GM19468 (cell line): ENCODE results near the gene KIF22.
"Not testable (repeated sequence)": the region's sequence is repeated elsewhere in the genome, so short reads cannot be mapped to it uniquely, and the experiment has no call there.

Experiments
- ATAC-seq: cut with Tn5 transposase; IDR thresholded peaks from one replicate; pipeline ENCODE4 v1.9.1; 2021; ENCODE audit warnings: mild to moderate bottlenecking, moderate library complexity, moderate number of reproducible peaks; ENCODE audit not compliant: unreplicated experiment; ENCODE audit errors: extremely low read depth

Gene KIF22

GRCh38 chr16:29793153-29793552 is 2.6 kb downstream of the KIF22 start:
- ATAC-seq: not testable (repeated sequence)

- no peak for ATAC-seq
Measured at GRCh38 chr16:29794231-29794710, 3.7 kb downstream of the KIF22 start.

DNA sequence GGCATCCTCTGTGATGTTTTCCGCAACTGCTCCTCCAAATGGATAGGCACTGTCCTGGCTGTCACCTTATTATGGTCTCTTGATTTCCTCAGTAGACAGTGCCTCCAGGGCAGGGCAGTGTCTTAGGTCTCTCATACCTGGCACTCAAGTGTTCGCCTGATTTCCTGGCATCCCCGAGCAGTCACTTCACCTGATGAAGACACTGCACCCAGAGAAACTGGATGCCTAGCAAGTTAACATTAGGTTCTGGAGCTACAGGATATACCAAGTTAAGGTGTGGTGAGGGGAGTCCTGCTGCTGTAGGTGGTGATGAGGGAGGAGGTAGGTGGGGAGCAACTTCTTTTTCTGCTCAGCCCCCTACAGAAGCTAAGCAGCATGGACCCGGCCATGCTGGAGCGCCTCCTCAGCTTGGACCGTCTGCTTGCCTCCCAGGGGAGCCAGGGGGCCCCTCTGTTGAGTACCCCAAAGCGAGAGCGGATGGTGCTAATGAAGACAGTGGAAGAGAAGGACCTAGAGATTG is 11.9 kb downstream of the KIF22 start:
- no peak for ATAC-seq

DNA sequence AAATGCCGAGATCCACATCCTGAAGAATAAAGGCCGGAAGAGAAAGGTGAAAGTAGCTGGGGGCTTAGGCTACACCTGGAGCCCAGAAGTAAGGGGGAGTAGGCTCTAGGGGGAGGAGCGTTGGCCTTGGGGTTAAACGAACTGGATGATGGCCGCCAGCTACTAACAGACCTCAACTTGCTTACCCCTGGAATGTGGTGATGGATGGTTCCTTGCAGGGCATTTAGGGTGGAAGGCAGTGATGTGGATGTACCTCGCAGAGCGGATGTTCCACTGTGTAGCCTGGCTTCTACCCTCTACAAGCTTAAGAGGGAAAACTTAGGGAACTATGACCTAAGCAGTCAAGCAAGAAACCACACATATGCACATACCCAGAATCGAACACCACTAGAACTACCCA is 13.5 kb downstream of the KIF22 start:
- no peak for ATAC-seq

DNA sequence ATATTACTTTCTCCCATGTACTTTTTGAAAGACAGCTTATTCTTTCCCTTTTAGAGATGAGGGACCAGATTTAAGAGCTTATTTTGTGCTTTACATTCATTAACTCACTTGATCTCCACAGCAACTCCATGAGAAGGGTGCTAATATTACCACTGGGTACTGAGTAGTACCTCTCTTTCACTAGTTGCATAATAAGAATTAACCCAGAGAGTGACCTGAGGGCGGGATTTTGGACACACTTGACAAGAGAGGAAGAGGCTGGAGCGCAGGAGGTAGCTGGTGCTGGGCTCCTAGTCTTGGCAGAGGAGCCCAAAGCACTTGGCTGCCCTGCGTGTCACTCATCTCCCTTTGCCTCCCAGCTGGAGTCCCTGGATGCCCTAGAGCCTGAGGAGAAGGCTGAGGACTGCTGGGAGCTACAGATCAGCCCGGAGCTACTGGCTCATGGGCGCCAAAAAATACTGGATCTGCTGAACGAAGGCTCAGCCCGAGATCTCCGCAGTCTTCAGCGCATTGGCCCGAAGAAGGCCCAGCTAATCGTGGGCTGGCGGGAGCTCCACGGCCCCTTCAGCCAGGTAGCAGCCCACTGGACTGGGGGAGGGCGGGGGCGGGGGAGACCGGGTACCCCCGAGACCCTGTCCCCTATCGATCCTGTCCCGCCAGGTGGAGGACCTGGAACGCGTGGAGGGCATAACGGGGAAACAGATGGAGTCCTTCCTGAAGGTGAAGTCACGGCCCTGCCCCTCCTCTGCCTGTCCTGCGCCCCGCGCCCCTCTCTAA is 14.1 kb downstream of the KIF22 start:
- ATAC-seq: no peak

DNA sequence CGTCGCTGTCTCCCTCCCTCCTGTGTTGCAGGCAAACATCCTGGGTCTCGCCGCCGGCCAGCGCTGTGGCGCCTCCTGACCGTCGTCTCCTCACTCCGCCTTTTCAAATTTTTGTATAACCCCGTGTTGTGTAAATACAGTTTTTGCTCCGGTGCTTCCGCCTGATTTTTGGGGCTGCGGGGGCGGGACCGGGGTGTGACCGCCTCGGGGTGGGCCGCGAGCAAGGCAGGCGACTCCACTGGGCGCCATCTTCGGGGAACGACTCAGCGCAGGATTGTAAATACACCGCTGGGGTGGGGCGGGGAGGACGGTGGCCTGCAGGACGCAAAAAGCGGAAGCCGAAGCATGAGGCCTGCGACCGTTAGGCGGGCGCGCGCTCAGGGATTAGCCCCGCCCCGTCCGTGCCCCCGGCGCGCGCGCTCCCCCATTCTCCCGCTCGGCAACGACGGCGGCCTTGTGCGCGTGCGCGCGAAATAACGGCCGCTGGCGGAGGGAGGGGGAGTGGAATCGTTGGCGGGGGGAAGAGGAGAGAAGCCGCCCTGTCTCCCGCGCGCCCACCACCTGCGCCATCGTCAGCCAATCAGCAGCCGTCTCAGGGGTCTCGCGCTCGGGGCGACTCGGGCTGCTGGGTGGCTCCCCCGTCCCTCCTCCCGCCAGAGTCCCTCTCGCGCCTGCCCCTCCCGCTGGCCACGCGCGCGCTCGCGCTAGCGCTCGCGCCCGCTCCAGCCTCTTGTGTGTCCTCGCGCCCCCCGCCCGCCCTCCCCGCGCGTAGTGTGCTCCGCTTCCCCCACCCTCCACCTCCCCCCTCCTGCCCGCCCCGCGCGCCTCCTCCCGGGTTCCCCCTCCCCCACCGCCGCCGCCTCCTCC is 14.9 kb downstream of the KIF22 start:
- ATAC-seq: peak; percentile 33

- ATAC-seq: no peak
Measured at GRCh38 chr16:29806099-29806579, 15.6 kb downstream of the KIF22 start, which contains the start of gene MAZ. Gene MAZ, plus strand, starts transcription at chr16:29806529. Its CDS starts 173 bp downstream, at chr16:29806702.

- ATAC-seq: no peak
Measured at GRCh38 chr16:29806641-29807425, 16.3 kb downstream of the KIF22 start.

DNA sequence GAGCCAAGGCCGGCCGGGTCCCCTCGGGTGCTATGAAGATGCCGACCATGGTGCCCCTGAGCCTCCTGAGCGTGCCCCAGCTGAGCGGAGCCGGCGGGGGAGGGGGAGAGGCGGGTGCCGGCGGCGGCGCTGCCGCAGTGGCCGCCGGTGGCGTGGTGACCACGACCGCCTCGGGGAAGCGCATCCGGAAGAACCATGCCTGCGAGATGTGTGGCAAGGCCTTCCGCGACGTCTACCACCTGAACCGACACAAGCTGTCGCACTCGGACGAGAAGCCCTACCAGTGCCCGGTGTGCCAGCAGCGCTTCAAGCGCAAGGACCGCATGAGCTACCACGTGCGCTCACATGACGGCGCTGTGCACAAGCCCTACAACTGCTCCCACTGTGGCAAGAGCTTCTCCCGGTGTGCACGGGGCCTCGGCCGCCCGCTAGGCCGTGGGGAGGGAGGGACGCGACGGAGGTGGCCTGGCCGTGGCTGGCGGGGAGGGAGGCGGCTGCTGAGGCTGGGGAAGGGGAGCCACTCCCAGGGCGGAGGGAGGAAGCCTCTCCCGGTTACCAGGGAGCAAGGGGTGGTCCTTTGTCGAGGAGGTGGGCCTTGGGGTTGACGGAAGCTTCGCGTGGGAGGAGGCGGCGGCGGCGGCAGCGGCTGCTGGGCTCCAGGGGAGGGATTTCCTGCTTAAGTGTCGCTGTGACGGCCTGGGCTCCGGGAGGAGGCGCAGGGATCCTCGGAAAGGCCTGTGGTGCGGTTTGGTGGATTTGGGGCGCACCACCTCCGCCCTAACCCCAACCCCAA is 17.1 kb downstream of the KIF22 start:
- ATAC-seq: no peak

DNA sequence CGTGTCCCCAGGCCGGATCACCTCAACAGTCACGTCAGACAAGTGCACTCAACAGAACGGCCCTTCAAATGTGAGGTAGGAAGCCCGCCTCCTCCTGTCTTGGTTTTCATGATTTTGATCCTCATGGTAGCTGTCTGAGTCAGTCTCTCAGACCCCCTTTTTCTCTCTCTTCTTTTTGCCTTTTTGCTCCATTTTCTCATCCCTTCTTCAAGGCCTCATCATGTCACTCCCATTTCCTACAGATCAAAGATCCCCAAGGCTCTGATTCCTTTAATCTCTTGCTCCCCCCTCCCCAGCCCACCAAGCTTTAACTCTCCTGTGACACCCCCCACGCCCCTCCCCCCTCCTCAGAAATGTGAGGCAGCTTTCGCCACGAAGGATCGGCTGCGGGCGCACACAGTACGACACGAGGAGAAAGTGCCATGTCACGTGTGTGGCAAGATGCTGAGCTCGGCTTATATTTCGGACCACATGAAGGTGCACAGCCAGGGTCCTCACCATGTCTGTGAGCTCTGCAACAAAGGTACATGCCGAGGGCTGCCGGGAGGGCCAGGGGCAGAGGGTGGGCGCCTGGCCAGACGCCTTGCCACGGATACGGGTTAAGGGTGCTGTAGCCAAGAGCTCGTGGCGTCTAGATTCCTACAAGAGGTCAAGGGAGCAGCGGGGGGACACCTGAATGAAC is 17.8 kb downstream of the KIF22 start:
- no peak for ATAC-seq

- ATAC-seq: no peak
Measured at GRCh38 chr16:29809031-29809747, 18.6 kb downstream of the KIF22 start.

- ATAC-seq: no peak
Measured at GRCh38 chr16:29809850-29810698, 19.5 kb downstream of the KIF22 start.

DNA sequence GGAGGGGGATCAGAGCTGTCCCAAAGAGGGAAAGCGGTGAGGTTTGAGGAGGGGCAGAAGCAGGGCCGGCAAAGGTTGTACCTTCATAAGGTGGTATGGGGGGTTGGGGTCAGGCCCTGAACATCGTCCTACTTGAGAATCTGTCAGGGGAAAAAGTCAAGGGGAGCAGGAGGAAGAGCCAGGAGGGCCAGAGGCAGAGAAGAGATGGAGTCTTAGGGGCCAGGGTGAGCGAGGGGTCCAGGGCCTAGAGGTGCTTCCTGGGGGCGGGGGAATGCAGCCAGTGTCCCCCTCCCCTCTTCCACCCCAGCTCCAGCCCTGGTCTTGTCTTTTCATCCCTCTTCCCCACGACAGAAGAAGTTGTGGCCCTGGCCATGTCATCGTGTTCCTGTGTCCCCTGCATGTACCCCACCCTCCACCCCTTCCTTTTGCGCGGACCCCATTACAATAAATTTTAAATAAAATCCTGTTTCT is 20.2 kb downstream of the KIF22 start:
- no peak for ATAC-seq

GRCh38 chr16:29811170-29811895 is 20.8 kb downstream of the KIF22 start:
- no peak for ATAC-seq

DNA sequence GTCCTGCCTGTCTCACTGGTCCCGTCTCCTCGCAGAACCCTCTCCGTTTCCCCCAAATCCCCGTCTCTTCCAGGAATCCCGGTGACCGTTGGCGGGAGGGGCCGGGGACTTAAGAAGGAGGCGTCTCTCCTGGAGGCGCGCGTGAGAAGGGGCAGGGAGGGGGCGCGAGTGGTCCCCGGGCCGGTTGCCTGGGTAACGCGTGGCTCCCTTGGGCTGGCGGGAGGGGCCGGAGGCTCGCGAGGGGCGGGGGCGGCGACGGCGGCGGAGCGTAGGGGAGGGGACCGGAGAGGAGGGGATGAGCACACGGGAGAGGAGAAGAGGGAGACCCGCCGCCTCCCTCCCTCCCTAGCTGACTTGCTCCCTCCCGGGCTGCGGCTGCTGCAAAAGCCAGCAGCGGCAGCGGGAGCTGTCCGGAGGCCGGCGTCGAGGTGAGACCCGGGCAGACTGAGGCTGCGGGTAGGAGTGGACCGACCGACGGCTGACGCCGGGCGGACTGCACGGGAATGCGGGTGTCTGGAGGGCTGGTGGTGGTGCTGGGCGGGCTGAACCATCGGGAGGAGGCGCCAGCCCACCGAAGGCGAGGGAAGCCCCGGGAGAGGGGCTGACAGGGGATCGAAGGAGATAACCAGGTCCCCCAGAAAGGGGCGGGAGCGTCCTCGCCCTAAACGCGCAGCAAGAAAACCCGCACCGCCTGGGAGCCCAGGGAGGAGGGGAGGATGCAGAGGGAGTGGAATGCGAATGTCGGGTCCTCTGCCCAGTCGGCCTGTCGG is 21.5 kb downstream of the KIF22 start, which contains the start of gene PRRT2:
PRRT2 (plus strand) TSS at position 298 of the 770 bp plus-strand sequence. CDS start 862 bp downstream, outside the sequence.
- no peak for ATAC-seq
